ENCODE data around the gene MCM10.

- TF ChIP-seq POLR2A (IDR thresholded peaks at IDR 0.05) (no peak), CTCF (IDR thresholded peaks at IDR 0.05 in 4 of 5, conservative IDR thresholded peaks at IDR 0.05 in 1 of 5) (no peak)
These were observed 9.1 kb upstream of the MCM10 start for GRCh38 chr10:13152296-13152695.
